Measurements from ENCODE around the gene CC2D2A.
A peak's percentile ranks its signal among the peaks of the same experiment; 100 is the strongest.
"Not testable (repeated sequence)": the region's sequence is repeated elsewhere in the genome, so short reads cannot be mapped to it uniquely, and the experiment has no call there.

The CC2D2A gene

GRCh38 chr4:15612136-15612535 is 142.5 kb downstream of the CC2D2A start:
- H3K27ac ChIP-seq, result no peak overlapping the region
- DNase-seq (ENCODE audit: low spot score), result no peak
- POLR2A ChIA-PET (ENCODE audit: low non-redundant PET), result no interaction called here
- CTCF ChIA-PET, result no interaction called here
- no peak for TF ChIP-seq CTCF (conservative IDR thresholded peaks at IDR 0.05; ENCODE audit: low read depth)

GRCh38 chr4:15614891-15615290 is 145.2 kb downstream of the CC2D2A start:
- H3K27ac ChIP-seq; CTCF ChIA-PET; DNase-seq (ENCODE audit: low spot score); POLR2A ChIA-PET (ENCODE audit: low non-redundant PET): not testable (repeated sequence)

GRCh38 chr4:15617407-15617806 is 147.7 kb downstream of the CC2D2A start:
- H3K27ac ChIP-seq; POLR2A ChIA-PET (ENCODE audit: low non-redundant PET); CTCF ChIA-PET; DNase-seq (ENCODE audit: low spot score): not testable (repeated sequence)

- ChIA-PET CTCF (no interaction called here), POLR2A (ENCODE audit: low non-redundant PET) (no interaction called here)
- DNase-seq (ENCODE audit: low spot score), result no peak
- no peak for TF ChIP-seq CTCF (conservative IDR thresholded peaks at IDR 0.05; ENCODE audit: low read depth)
- H3K27ac ChIP-seq, result no peak overlapping the region
Measured at GRCh38 chr4:15636818-15637217, 167.1 kb downstream of the CC2D2A start.

- CTCF ChIA-PET, result no interaction called here
- DNase-seq (ENCODE audit: low spot score), result no peak
- H3K27ac ChIP-seq, result no peak overlapping the region
- POLR2A ChIA-PET (ENCODE audit: low non-redundant PET), result interaction anchor here (0.8 kb wide), 1 partner anchor 43 kb away, joined by 3 read pairs; no protein-coding TSS in a partner anchor
- no peak for TF ChIP-seq CTCF (conservative IDR thresholded peaks at IDR 0.05; ENCODE audit: low read depth)
Measured at GRCh38 chr4:15638418-15638817, 168.7 kb downstream of the CC2D2A start.

- H3K27ac ChIP-seq, result no peak overlapping the region
- TF ChIP-seq CTCF (conservative IDR thresholded peaks at IDR 0.05; ENCODE audit: low read depth), result no peak
- ChIA-PET POLR2A (ENCODE audit: low non-redundant PET) (no interaction called here), CTCF (no interaction called here)
- DNase-seq (ENCODE audit: low spot score), result no peak
Measured at GRCh38 chr4:15648600-15648999, 178.9 kb downstream of the CC2D2A start.

- peak; percentile 28 for DNase-seq (ENCODE audit: low spot score)
- no peak overlapping the region for H3K27ac ChIP-seq
- TF ChIP-seq CTCF (conservative IDR thresholded peaks at IDR 0.05; ENCODE audit: low read depth), result peak; percentile 70
- POLR2A ChIA-PET (ENCODE audit: low non-redundant PET), result interaction anchor here (0.6 kb wide), 1 partner anchor 1141 kb away, joined by 3 read pairs; no protein-coding TSS in a partner anchor
- CTCF ChIA-PET, result interaction anchor here (0.6 to 0.8 kb wide), 2 partner anchors 143 to 171 kb away, joined by 4 to 6 read pairs; no protein-coding TSS in a partner anchor
Measured at GRCh38 chr4:15649914-15650545, 180.3 kb downstream of the CC2D2A start.

Measured in RWPE1 (cell line).